ENCODE measurements around the gene KRT85. TPM values are rescaled to one million over a fixed set of nuclear protein-coding genes. Genes with fewer than 3 reads are reported as not detected.
"Not testable (repeated sequence)": the region's sequence is repeated elsewhere in the genome, so short reads cannot be mapped to it uniquely, and the experiment has no call there.

Gene KRT85
- total RNA-seq, 1 donor from 2014 or later, result not detected

GRCh38 chr12:52413202-52413601, 45.9 kb upstream of the KRT85 start:
- ChIA-PET POLR2A (no interaction called here), CTCF (no interaction called here)
- Mint-ChIP-seq H3K36me3 (ENCODE audit: low read depth) (no peaks in the 10 kb centered on the region), H3K4me1 (no peaks in the 10 kb centered on the region), H3K9me3 (no peaks in the 10 kb centered on the region), H3K27ac (no peak overlapping the region), H3K4me3 (no peak overlapping the region), H3K27me3 (peaks cover 11% of the 10 kb centered on the region)
- intact Hi-C loops (cut with micrococcal nuclease), result no loop called here
- ATAC-seq (ENCODE audit: low read depth) (no peak), DNase-seq (no peak)
- TF ChIP-seq CTCF (IDR thresholded peaks at IDR 0.05), result no peak

GRCh38 chr12:52411815-52412214, 44.5 kb upstream of the KRT85 start:
- ChIA-PET POLR2A (no interaction called here), CTCF (no interaction called here)
- intact Hi-C loops (cut with micrococcal nuclease), result no loop called here
- H3K27ac Mint-ChIP-seq, result no peak overlapping the region
- ATAC-seq (ENCODE audit: low read depth), result no peak
- no peaks in the 10 kb centered on the region for H3K4me1 Mint-ChIP-seq
- no peak for TF ChIP-seq CTCF (IDR thresholded peaks at IDR 0.05)
- no peak overlapping the region for H3K4me3 Mint-ChIP-seq
- H3K27me3 Mint-ChIP-seq, result peaks cover 16% of the 10 kb centered on the region
- no peaks in the 10 kb centered on the region for H3K9me3 Mint-ChIP-seq
- DNase-seq, result no peak
- no peaks in the 10 kb centered on the region for H3K36me3 Mint-ChIP-seq (ENCODE audit: low read depth)

- ATAC-seq (ENCODE audit: low read depth); H3K4me1 Mint-ChIP-seq; POLR2A ChIA-PET; H3K4me3 Mint-ChIP-seq; H3K36me3 Mint-ChIP-seq (ENCODE audit: low read depth); H3K27ac Mint-ChIP-seq; H3K9me3 Mint-ChIP-seq; intact Hi-C loops (cut with micrococcal nuclease); DNase-seq; CTCF ChIA-PET: not testable (repeated sequence)
- peaks cover 16% of the 10 kb centered on the region for H3K27me3 Mint-ChIP-seq
Measured at GRCh38 chr12:52410589-52411248, 43.4 kb upstream of the KRT85 start.

GRCh38 chr12:52407918-52408317, 40.6 kb upstream of the KRT85 start:
- DNase-seq, result no peak
- TF ChIP-seq CTCF (IDR thresholded peaks at IDR 0.05), result no peak
- intact Hi-C loops (cut with micrococcal nuclease), result no loop called here
- H3K27ac Mint-ChIP-seq, result no peak overlapping the region
- H3K36me3 Mint-ChIP-seq (ENCODE audit: low read depth), result no peaks in the 10 kb centered on the region
- H3K4me1 Mint-ChIP-seq, result no peaks in the 10 kb centered on the region
- no peak overlapping the region for H3K4me3 Mint-ChIP-seq
- peaks cover 10% of the 10 kb centered on the region for H3K27me3 Mint-ChIP-seq
- CTCF ChIA-PET, result no interaction called here
- POLR2A ChIA-PET, result no interaction called here
- H3K9me3 Mint-ChIP-seq, result no peaks in the 10 kb centered on the region
- no peak for ATAC-seq (ENCODE audit: low read depth)

- CTCF ChIA-PET, result no interaction called here
- H3K4me1 Mint-ChIP-seq, result no peaks in the 10 kb centered on the region
- ATAC-seq (ENCODE audit: low read depth) (no peak), DNase-seq (no peak)
- intact Hi-C loops (cut with micrococcal nuclease), result no loop called here
- no peak within 1 kb of the TSS for H3K27ac Mint-ChIP-seq
- H3K27me3 Mint-ChIP-seq, result peaks cover 7% of the 10 kb centered on the region
- no peaks in the 10 kb centered on the region for H3K9me3 Mint-ChIP-seq
- no peaks in the 10 kb centered on the region for H3K36me3 Mint-ChIP-seq (ENCODE audit: low read depth)
- no peak within 1 kb of the TSS for H3K4me3 Mint-ChIP-seq
- no peak for TF ChIP-seq CTCF (IDR thresholded peaks at IDR 0.05)
- POLR2A ChIA-PET, result no interaction called here
Measured at GRCh38 chr12:52405922-52406385, 38.7 kb upstream of the KRT85 start, which contains the start of gene KRT82. Gene KRT82, minus strand, starts transcription at chr12:52406335. Its CDS starts 58 bp downstream, at chr12:52406277.

- intact Hi-C loops (cut with micrococcal nuclease), result no loop called here
- Mint-ChIP-seq H3K27me3 (peaks cover 7% of the 10 kb centered on the region), H3K4me3 (no peak overlapping the region), H3K27ac (no peak overlapping the region), H3K4me1 (no peaks in the 10 kb centered on the region), H3K36me3 (ENCODE audit: low read depth) (no peaks in the 10 kb centered on the region), H3K9me3 (no peaks in the 10 kb centered on the region)
- no peak for DNase-seq
- CTCF ChIA-PET, result no interaction called here
- POLR2A ChIA-PET, result no interaction called here
- ATAC-seq (ENCODE audit: low read depth), result no peak
- TF ChIP-seq CTCF (IDR thresholded peaks at IDR 0.05), result no peak
Measured at GRCh38 chr12:52404951-52405350, 37.7 kb upstream of the KRT85 start.

Data from activated B cell treated with CpG ODN at 0.5 μM for 24 hours (primary cell).